ENCODE measurements around the gene SHCBP1L. TPM values are rescaled to one million over a fixed set of nuclear protein-coding genes. Genes with fewer than 3 reads are reported as not detected.
"Not testable (repeated sequence)": the region's sequence is repeated elsewhere in the genome, so short reads cannot be mapped to it uniquely, and the experiment has no call there.

Gene SHCBP1L
- total RNA-seq, 1 donor from 2014 or later, result 0.13 TPM

- DNase-seq (ENCODE audit: low read depth in 2 of 2), result no peak
These were observed 12.1 kb upstream of the SHCBP1L start for GRCh38 chr1:182965096-182965495.

DNA sequence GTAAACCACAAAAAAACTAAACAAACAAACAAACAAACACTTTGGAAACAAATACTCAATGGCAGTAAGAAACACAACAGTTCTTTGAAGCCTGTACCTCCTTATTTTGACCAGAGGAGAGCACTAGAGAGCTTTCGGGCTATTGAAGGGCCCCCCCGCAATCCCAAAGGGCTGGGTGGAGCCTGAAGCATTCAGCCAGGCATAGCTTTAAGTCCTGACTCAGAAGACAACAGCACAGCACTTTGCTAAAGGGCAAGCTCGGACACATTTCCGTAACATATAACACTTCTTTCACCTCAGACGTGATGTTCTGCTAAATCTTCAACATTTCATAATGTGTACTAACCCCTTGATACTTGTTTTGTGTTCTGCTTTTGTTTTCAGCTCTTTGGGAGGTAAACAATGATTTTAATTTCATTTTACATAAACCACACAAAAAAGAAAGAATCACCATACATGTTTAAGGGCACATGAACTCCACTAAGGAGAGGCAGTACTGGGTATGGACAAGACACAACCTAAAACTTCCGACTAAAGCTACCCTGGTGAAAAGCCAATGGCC is 9.7 kb upstream of the SHCBP1L start:
- peak; percentile 66 to 92 for DNase-seq (ENCODE audit: low read depth in 2 of 2)

DNA sequence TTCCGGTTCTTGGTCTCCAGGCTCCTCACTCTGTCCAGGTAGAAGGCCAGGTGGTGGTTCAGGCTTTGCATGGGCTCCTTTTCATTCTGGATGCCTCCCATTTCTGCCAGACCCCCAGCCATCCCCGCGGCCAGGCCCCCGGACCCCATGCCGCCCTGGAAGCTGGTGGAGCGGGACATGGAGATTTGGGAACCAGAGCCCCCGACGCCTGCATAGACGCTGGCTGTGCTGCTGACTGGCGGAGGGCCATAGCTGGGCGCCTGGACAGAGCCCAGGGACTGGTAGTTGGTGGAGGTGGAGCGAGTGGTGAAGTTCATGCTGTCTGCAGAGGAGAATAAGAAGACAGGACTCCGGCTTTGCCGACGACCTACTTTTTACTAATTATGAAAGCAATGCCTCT is 7.1 kb upstream of the SHCBP1L start:
- DNase-seq (ENCODE audit: low read depth in 2 of 2), result no peak

GRCh38 chr1:182957902-182958395 is 5.0 kb upstream of the SHCBP1L start:
- DNase-seq (ENCODE audit: low read depth in 2 of 2), result no peak

GRCh38 chr1:182956708-182957365 is 3.9 kb upstream of the SHCBP1L start:
- DNase-seq (ENCODE audit: low read depth in 2 of 2), result no peak

GRCh38 chr1:182955596-182956588 is 2.9 kb upstream of the SHCBP1L start:
- DNase-seq (ENCODE audit: low read depth in 2 of 2), result no peak

DNA sequence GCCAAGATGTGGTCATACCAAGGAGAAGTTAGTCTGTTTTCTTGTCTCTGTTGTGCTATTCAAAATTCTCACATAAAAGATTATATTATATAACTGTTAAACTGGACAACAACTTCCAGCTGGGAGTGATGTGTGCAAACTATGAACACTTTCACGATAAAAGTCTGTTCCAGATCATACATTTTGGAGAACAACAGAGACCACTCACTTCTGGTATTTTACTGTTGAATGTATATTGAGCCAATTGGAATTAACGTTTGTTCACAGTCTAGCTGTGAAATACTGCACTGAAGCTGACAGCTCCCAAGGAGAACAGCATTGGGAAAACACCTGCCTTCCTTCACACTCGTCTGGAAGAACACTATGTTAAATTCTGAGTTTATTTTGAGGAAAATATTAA is 860 bp upstream of the SHCBP1L start:
- DNase-seq (ENCODE audit: low read depth in 2 of 2), result no peak

GRCh38 chr1:182943336-182943735 is 9.6 kb downstream of the SHCBP1L start:
- DNase-seq (ENCODE audit: low read depth in 2 of 2), result not testable (repeated sequence)

DNA sequence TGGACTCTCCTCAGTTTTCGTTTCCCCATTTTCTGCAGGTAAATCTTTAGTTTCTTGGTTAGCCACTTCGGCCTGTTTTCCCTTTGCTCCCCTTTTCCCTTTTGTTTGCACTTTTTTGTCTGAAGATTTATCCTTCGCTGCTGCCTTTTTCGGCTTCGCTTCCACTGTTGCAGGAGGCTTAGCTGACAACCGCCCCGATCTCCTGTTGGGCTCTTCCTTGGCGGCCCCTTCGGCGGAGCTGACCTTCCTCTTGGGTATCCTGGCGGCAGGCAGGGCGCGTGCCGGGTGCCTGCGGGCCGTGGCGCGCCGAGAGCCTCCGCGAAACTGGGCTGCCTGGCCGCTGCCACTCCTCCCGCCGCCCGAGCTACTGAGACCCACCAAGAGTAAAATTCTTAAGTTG is 10.8 kb downstream of the SHCBP1L start:
- DNase-seq (ENCODE audit: low read depth in 2 of 2), result not testable (repeated sequence)

GRCh38 chr1:182939413-182939812 is 13.6 kb downstream of the SHCBP1L start:
- no peak for DNase-seq (ENCODE audit: low read depth in 2 of 2)

DNA sequence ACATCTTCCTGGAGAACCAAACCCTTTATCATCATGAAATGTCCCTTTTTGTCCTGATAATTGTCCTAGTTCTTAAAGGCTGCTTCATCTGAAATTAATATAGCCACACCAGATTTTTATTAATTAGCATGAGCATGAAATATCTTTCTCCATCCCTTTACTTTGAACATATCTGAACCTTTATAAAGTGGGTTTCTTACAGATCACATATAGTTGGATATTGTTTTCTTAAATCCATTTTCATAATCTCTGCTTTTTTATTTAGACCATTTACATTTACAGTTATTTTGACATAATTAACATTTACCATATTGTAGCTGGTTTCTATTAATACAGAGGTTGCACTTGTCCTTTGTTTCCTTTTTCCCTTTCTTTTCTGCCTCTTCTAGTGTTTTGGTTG is 17.2 kb downstream of the SHCBP1L start:
- DNase-seq (ENCODE audit: low read depth in 2 of 2), result no peak

DNA sequence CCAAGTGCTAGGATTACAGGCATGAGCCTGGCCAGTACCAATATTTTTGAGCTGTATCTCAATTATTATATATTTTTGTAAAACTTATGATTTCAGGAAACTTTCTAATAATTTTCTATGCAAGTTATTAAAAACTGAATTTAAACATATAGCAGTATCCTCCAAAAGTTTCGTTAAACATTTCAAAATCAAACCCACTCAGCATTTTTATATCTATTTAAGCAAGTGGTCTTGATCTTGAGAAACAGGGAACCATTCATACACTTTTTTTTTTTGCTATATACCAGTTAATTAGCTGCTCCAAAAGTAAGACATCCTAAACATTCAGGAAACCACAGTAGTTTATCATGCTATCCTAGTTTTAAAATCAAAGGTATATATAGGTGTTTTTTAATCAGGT is 22.0 kb downstream of the SHCBP1L start:
- no peak for DNase-seq (ENCODE audit: low read depth in 2 of 2)

GRCh38 chr1:182927693-182928433 is 25.1 kb downstream of the SHCBP1L start:
- DNase-seq (ENCODE audit: low read depth in 2 of 2), result no peak

DNA sequence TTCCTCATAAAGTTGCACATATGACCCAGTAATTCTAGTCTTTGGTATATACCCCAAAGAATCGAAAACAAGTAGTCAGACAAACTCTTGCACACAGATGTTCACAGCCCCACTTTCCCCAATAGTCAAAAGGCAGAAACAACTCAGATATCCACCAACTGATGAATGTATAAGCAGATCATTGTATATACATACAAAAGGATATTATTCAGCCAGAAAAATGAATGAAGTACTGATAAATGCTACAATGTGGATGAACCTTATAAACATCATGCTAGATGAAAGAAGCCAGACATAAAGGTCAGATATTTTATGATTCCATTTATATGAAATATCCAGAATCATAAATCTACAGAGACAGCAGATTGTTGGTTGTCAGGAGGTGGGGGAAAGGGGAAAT is 27.3 kb downstream of the SHCBP1L start:
- no peak for DNase-seq (ENCODE audit: low read depth in 2 of 2)

- DNase-seq (ENCODE audit: low read depth in 2 of 2), result no peak
These were observed 35.6 kb downstream of the SHCBP1L start for GRCh38 chr1:182917378-182917777.

DNA sequence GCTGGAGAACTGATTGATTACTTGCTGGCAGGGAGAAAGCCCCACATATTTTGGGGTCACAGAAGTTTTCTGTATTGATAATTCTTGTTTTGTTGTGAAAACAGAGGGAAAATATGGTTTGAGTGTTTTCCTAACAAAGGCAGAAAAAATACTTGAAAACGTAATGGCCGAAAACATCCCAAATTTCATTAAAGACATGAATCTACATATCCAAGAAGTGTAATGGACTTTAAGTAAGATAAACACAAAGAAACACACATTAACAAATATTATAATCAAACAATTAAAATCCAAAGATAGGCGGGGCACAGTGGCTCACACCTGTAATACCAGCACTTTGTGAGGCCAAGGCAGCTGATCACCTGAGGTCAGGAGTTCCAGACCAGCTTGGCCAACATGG is 39.6 kb downstream of the SHCBP1L start:
- no peak for DNase-seq (ENCODE audit: low read depth in 2 of 2)

DNA sequence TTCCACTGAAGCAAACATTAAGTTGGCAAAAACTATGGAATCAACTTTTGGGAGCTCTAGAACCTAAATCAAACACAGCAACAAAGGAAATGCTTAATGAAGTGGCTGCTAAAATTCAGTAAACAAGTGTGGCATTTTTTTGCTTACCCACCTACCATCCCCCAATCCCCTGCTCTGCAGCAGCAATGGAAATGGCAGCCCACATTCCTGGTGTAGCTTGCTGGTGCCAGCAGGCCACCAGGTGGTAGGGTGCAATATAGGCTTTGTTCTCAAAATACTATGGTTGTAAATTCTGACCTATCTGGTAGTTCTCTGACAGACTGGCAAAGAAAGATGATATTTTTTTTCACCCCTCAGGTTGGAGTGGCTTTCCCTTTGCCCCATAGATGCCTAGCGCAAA is 42.8 kb downstream of the SHCBP1L start:
- DNase-seq (ENCODE audit: low read depth in 2 of 2), result no peak

DNA sequence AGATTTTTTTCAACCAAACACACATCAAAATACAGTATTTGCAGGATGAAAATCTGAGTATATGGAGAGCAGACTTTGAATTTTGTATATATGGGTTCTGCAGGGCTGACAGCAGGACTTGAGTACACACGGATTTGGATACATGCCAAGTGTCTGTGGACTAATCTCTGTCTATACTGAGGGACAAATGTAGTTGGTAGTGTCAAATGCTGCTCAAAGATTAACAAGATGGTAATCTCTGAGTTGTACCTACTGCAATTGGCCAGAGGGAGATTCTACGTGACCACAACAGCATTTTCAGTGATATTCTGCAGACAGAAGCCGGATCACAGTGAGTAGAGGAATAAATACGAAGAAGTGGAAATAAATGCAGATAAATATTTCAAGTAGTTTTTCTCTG is 43.4 kb downstream of the SHCBP1L start:
- no peak for DNase-seq (ENCODE audit: low read depth in 2 of 2)

DNA sequence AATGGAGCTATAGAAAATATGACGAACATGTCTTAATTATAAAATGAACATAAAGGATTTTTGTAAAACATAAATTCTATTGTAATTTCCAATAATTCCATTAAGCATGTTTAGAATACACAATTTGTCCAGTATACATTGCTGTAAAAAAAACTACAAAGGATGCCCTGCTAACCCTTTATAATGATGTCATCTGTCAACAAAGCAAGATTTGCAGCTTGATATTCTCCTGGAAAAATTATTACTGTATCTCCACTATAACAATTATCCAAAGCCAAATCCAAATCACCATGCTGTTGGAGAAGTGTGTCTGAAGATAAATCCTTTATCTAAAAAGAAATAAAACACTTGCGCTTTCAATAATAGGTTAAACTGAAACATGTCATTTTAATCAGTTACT is 47.6 kb downstream of the SHCBP1L start:
- DNase-seq (ENCODE audit: low read depth in 2 of 2), result no peak

DNA sequence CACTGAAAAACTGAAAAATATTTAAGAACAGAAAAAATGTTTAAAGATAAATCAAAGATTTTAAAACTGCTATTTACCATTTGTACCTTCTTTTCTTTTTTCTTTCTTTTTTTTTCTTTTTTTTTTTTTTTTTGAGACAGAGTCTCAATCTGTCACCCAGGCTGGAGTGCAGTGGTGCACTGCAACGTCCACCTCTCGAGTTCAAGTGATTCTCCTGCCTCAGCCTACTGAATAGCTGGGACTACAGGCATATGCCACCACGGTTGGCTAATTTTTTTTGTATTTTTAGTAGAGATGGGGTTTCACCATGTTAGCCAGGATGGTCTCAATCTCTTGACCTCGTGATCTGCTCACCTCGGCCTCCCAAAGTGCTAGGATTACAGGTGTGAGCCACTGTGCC is 51.0 kb downstream of the SHCBP1L start:
- not testable (repeated sequence) for DNase-seq (ENCODE audit: low read depth in 2 of 2)

- no peak for DNase-seq (ENCODE audit: low read depth in 2 of 2)
These were observed 55.3 kb downstream of the SHCBP1L start for GRCh38 chr1:182897696-182898095.
